DMS79 treated with DMSO at 0.1 percent for 48 hours (cell line): ENCODE measurements around the gene BRI3BP.
"Not testable (repeated sequence)": the region's sequence is repeated elsewhere in the genome, so short reads cannot be mapped to it uniquely, and the experiment has no call there.

Experiments
- DNase-seq: peaks from one replicate; lab custom pipeline; 2025; lab: John Stamatoyannopoulos, UW

The BRI3BP gene

GRCh38 chr12:125068391-125068790 is 74.9 kb downstream of the BRI3BP start:
- no peak for DNase-seq

DNA sequence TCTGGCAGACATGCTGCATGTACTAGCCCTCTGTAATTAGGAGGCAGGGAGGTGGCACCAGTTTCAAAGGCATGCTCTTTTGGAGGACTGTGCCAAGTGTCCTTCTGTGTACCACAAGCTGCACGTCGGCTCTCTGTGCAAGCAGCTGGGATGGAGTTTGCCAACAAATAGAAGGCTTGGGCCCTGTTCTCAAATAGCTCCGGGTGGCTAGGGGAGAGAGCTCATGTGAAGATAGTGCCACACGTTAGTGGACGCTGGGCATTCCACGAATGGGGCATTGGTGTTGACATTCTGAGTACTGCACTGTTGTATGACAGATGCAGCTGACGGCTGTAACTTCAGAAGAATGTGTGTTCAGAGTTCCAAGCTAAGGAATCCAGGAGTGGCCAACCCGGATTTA is 76.2 kb downstream of the BRI3BP start:
- DNase-seq: peak; percentile 71

- DNase-seq: no peak
Observed at GRCh38 chr12:125070112-125070511, 76.7 kb downstream of the BRI3BP start.

- no peak for DNase-seq
Observed at GRCh38 chr12:125070661-125071390, 77.4 kb downstream of the BRI3BP start.

GRCh38 chr12:125071456-125071855 is 78.0 kb downstream of the BRI3BP start:
- peak; percentile 92 for DNase-seq

- no peak for DNase-seq
Observed at GRCh38 chr12:125072496-125072895, 79.1 kb downstream of the BRI3BP start.

- not testable (repeated sequence) for DNase-seq
Observed at GRCh38 chr12:125074294-125074693, 80.8 kb downstream of the BRI3BP start.

DNA sequence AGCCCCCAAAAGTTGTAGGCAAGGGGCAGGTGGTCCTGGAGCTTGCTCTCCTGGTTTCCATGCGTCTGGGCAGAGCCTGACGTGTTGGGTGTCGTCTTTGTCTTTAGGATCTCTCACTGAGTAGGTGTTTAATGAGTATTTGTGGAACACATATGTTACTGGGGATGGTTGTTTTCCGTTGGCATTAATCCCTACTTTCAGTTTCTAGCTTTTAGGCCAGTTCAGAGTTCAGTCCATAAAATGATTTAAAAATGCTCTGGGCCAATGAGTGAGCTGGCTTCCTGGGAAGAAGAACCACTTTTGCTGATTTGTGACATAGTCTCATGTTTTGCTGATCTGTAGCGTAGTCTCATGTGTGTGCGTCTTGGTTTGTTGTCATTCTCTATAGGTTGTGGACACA is 82.7 kb downstream of the BRI3BP start:
- DNase-seq: no peak

DNA sequence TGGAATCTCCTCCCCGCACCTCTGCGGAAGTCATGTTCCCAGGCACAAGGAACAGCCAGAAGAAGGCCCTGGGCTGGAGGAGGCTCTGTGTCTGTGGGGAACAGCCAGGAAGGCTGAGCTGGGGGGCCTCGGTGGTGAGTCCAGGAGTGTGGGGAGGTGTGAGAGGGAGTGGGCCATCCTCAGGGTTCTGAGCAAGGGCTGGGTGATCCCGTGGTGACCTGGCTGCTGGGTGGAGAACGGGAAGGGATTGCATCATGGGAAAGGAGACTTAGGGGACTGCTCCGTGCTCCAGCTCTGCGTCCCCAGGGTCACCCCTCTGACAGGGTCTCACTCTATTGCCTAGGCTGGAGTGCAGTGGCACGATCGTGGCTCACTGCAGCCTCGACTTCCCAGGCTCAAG is 85.6 kb downstream of the BRI3BP start:
- no peak for DNase-seq

DNA sequence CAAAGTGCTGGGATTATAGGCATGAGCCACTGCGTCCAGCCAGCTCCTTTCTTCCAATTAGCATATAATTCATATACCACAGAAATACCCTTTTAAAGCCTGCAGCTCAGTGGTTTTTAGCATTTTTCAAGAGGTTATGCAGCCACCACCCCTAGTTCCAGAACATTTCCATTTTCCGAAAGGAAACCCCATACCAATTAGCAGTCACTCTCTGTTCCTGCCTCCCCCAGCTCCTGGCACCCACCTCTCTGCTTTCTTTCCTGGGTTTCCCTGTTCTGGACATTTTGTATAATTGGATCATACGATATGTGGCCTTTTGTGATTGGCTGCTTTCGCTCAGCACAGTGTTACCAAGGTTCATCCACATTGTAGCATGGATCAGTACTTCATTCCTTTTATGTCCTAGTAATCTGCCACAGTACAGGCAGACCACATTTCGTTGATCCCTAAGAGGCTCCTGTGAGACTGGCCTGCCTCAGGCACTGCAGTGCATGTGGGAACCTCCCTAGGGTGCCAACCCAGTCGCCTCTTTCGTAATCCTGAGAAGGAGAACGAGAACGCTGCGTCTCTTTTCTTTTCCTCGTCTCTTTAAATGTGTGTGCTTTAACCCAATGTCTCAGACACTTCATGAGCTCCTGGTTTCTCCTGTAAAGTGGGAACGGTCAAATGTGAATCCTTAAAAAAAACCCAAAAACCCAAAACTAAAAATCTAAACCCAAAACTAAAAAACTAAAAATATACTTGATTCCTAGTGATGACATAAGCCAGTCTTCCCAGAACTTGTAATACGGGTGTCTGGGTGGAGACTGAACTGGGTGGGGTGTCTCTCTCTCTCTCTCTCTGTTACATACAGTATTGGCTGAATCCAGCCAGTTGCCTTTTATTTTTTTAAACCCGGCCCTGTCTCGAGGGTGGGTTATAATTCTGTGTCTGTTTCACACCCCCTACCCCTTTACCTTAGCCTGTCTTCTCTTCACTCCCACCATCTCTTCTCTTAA is 86.5 kb downstream of the BRI3BP start:
- DNase-seq: no peak
